Posterior vena cava (tissue), 2 donors: ENCODE measurements around the gene CRYBG3. TPM values are rescaled to one million over a fixed set of nuclear protein-coding genes. Genes with fewer than 3 reads are reported as not detected.
A peak's percentile ranks its signal among the peaks of the same experiment; 100 is the strongest.

ENCODE experiments used
- DNase-seq: peaks from one replicate; pipeline ENCODE4 v3.0.0-alpha.2; 2020; ENCODE audit warnings: low spot score
- intact Hi-C, 2 donors: fragments of 100-400 bp; cut with DNase I; formaldehyde crosslinking; loops; one replicate each; pipeline versions ENCODE4 v1.14.1 to v1.14.2; 2022 to 2023
- long read RNA-seq, 2 donors: library from polyadenylated mRNA; unstranded; transcript quantifications; one replicate each; pipeline ENCODE4 v2.0.0, GENCODE V29; 2020 to 2021
- total RNA-seq, 2 donors: library from RNA; stranded (reverse); fragmentation: NEBNext Ultra II Directional; extraction: Animal tissue kit (Norgen Biotek cat#: 25700); gene quantifications; one replicate each; pipeline ENCODE4 v1.2.1, GENCODE V29; 2021
- donor health status: DM: yes; HTN: yes; CAD: no.
- donor health status: DM: yes; HTN: yes; CAD: no.

CRYBG3 gene
- total RNA-seq, result 10 to 100 TPM; 21.6 to 21.8 TPM
- long read RNA-seq, donor 1, partial matches to known transcripts, result 1 of 6 reads
- long read RNA-seq, donor 1, other reads (novel, unspliced or antisense), result 5 of 6 reads
- long read RNA-seq, donor 2, partial matches to known transcripts, result 6 of 7 reads
- long read RNA-seq, donor 2, other reads (novel, unspliced or antisense), result 1 of 7 reads

GRCh38 chr3:97821774-97822358 lies at the start of gene CRYBG3:
Gene CRYBG3, plus strand, starts transcription at chr3:97822011. Its CDS starts 196 bp downstream, at chr3:97822207.
- intact Hi-C loops, result loop anchor here in 1 of 2 donors (10.0 kb wide), 1 partner anchor 153 kb away; the partner anchor contains the start of gene RIOX2
- DNase-seq, result peak; percentile 95

GRCh38 chr3:97772926-97773325 lies 48.9 kb upstream of the CRYBG3 start:
- DNase-seq, result no peak
- intact Hi-C loops, result no loop called here

- intact Hi-C loops, result no loop called here
- DNase-seq, result no peak
These were observed 43.7 kb upstream of the CRYBG3 start for GRCh38 chr3:97778152-97778551.

GRCh38 chr3:97793420-97794019 lies 28.3 kb upstream of the CRYBG3 start:
- DNase-seq, result no peak
- intact Hi-C loops, result loop anchor here in 1 of 2 donors (5.0 kb wide), 1 partner anchor 229 kb away; no protein-coding TSS in a partner anchor

- DNase-seq, result no peak
- intact Hi-C loops, result no loop called here
These were observed 25.9 kb upstream of the CRYBG3 start for GRCh38 chr3:97795951-97796350.

- intact Hi-C loops, result no loop called here
- DNase-seq, result no peak
These were observed 17.3 kb upstream of the CRYBG3 start for GRCh38 chr3:97804471-97804870.

- intact Hi-C loops, result no loop called here
- DNase-seq, result no peak
These were observed 10.9 kb upstream of the CRYBG3 start for GRCh38 chr3:97810779-97811390.

GRCh38 chr3:97815149-97815917 lies 6.5 kb upstream of the CRYBG3 start:
- intact Hi-C loops, result no loop called here
- no peak for DNase-seq

- intact Hi-C loops, result no loop called here
- DNase-seq, result no peak
These were observed 5.0 kb upstream of the CRYBG3 start for GRCh38 chr3:97816811-97817210.

GRCh38 chr3:97817965-97818364 lies 3.8 kb upstream of the CRYBG3 start:
- intact Hi-C loops, result no loop called here
- no peak for DNase-seq

- intact Hi-C loops, result loop anchor here in 1 of 2 donors (10.0 kb wide), 1 partner anchor 154 kb away; the partner anchor contains the start of gene RIOX2
- DNase-seq, result no peak
These were observed 1.0 kb upstream of the CRYBG3 start for GRCh38 chr3:97820780-97821179.

- peak; percentile 83 for DNase-seq
These were observed 481 bp upstream of the CRYBG3 start for GRCh38 chr3:97821287-97821773.

GRCh38 chr3:97822359-97822775 lies 556 bp downstream of the CRYBG3 start:
- intact Hi-C loops, result loop anchor here in 1 of 2 donors (10.0 kb wide), 1 partner anchor 152 kb away; the partner anchor contains the start of gene RIOX2
- DNase-seq, result peak; percentile 85

More at GRCh38 chr3:97821287-97821773, 481 bp upstream of the CRYBG3 start:
- intact Hi-C loops, result loop anchor here in 1 of 2 donors (10.0 kb wide), 1 partner anchor 153 kb away; the partner anchor contains the start of gene RIOX2

- no peak for DNase-seq
- intact Hi-C loops, result loop anchor here in 1 of 2 donors (10.0 kb wide), 1 partner anchor 151 kb away; the partner anchor contains the start of gene RIOX2
These were observed 1.5 kb downstream of the CRYBG3 start for GRCh38 chr3:97823046-97824004.

GRCh38 chr3:97825101-97825500 lies 3.3 kb downstream of the CRYBG3 start:
- no peak for DNase-seq
- intact Hi-C loops, result loop anchor here in 1 of 2 donors (10.0 kb wide), 1 partner anchor 150 kb away; the partner anchor contains the start of gene RIOX2

GRCh38 chr3:97827741-97828471 lies 6.1 kb downstream of the CRYBG3 start:
- no peak for DNase-seq
- intact Hi-C loops, result loop anchor here in 1 of 2 donors (10.0 kb wide), 1 partner anchor 147 kb away; the partner anchor contains the start of gene RIOX2

- intact Hi-C loops, result loop anchor here in 1 of 2 donors (10.0 kb wide), 1 partner anchor 146 kb away; the partner anchor contains the start of gene RIOX2
- no peak for DNase-seq
These were observed 7.4 kb downstream of the CRYBG3 start for GRCh38 chr3:97829198-97829597.
